ENCODE data around the gene PER1. TPM values are rescaled to one million over a fixed set of nuclear protein-coding genes. Genes with fewer than 3 reads are reported as not detected.
A peak's percentile ranks its signal among the peaks of the same experiment; 100 is the strongest.

Gene PER1
- total and polyA plus RNA-seq, 2 of the 8 experiments (the other 6 are each of a cell fraction or from before 2014, with no cell fraction given), result 9.6 to 38.0 TPM

- TF ChIP-seq TAF7 (optimal IDR thresholded peaks at IDR 0.05; ENCODE audit: borderline replicate concordance, low read depth, low read length) (peak; percentile 71), POLR2AphosphoS5 (IDR thresholded peaks at IDR 0.05; ENCODE audit: low read depth, low read length) (peak; percentile 82), RAD21 (IDR thresholded peaks at IDR 0.05 in 1 of 2, conservative IDR thresholded peaks at IDR 0.05 in 1 of 2; ENCODE audit: low read depth in 2 of 2, low read length in 2 of 2) (peak in 1 of 2 experiments; percentile 23; a peak in 1 of 4 replicates), EP300 (IDR thresholded peaks at IDR 0.05; ENCODE audit: borderline replicate concordance in 1 of 2, low read depth in 2 of 2, low read length in 2 of 2) (peak in 1 of 2 experiments; percentile 63; a peak in 1 of 3 replicates), CHD2 (IDR thresholded peaks at IDR 0.05; ENCODE audit: low read length) (peak; percentile 85), MAX (IDR thresholded peaks at IDR 0.05) (peak; percentile 98), SIN3A (conservative IDR thresholded peaks at IDR 0.05 in 1 of 2, IDR thresholded peaks at IDR 0.05 in 1 of 2; ENCODE audit: low read depth in 1 of 2, low read length in 2 of 2) (peak; percentile 34 to 55; a peak in 2 of 4 replicates), SP2 (IDR thresholded peaks at IDR 0.05; ENCODE audit: low read length) (peak; percentile 65), YY1 (IDR thresholded peaks at IDR 0.05; ENCODE audit: low read depth, low read length) (peak; percentile 85), POLR2A (IDR thresholded peaks at IDR 0.05; ENCODE audit: control extremely low read depth in 1 of 2, low read depth in 2 of 2, low read length in 2 of 2) (peak; percentile 54 to 69), NANOG (IDR thresholded peaks at IDR 0.05; ENCODE audit: insufficient read depth, low read depth, low read length, poor library complexity, severe bottlenecking) (peak; percentile 39), TAF1 (IDR thresholded peaks at IDR 0.05; ENCODE audit: low read depth, low read length) (peak; percentile 90), ASH2L (IDR thresholded peaks at IDR 0.05; ENCODE audit: low read length) (peak; percentile 62), SP1 (IDR thresholded peaks at IDR 0.05; ENCODE audit: low read depth, low read length) (peak; percentile 98), CEBPB (IDR thresholded peaks at IDR 0.05; ENCODE audit: low read depth, low read length) (no peak)
Measured at GRCh38 chr17:8156246-8156992, 4.2 kb upstream of the PER1 start (continued).

All from H1 (cell line).